ENCODE data around the gene ANKRD11.

GRCh38 chr16:89452925-89453324, 37.4 kb downstream of the ANKRD11 start:
- TF ChIP-seq CTCF (IDR thresholded peaks at IDR 0.05) (no peak), ZFX (IDR thresholded peaks at IDR 0.05; ENCODE audit: borderline replicate concordance) (no peak)

Measured in 22Rv1 (cell line).